Smooth muscle cell (in vitro differentiated cells): ENCODE data around the gene C3orf49. TPM values are rescaled to one million over a fixed set of nuclear protein-coding genes. Genes with fewer than 3 reads are reported as not detected.
A peak's percentile ranks its signal among the peaks of the same experiment; 100 is the strongest.

Experiments
- DNase-seq: peaks from one replicate; lab custom pipeline; 2025; ENCODE audit not compliant: unreplicated experiment; lab: John Stamatoyannopoulos, UW
- H2AFZ ChIP-seq: fragments of 200-600 bp; sonication (generic); 2 replicates; pipeline ENCODE4 v1.6.0; 2016; ENCODE audit warnings: antibody characterized with exemption, low read depth, mild to moderate bottlenecking
- H3F3A ChIP-seq: fragments of 200-600 bp; sonication (generic); 2 replicates; pipeline ENCODE4 v1.6.0; 2017; ENCODE audit warnings: antibody characterized with exemption, low read depth
- H3K27ac ChIP-seq: fragments of 200-600 bp; sonication (generic); 2 replicates; pipeline ENCODE4 v1.5.1; 2016; ENCODE audit warnings: low read depth, mild to moderate bottlenecking
- H3K27me3 ChIP-seq: fragments of 200-600 bp; sonication (generic); 2 replicates; pipeline ENCODE4 v1.6.1; 2016; ENCODE audit warnings: low read depth, mild to moderate bottlenecking
- H3K36me3 ChIP-seq: fragments of 200-600 bp; sonication (generic); 2 replicates; pipeline ENCODE4 v1.5.1; 2016; ENCODE audit warnings: low read depth
- H3K4me1 ChIP-seq: fragments of 200-600 bp; sonication (generic); 2 replicates; pipeline ENCODE4 v1.5.1; 2016; ENCODE audit warnings: low read depth
- H3K4me2 ChIP-seq: fragments of 200-600 bp; sonication (generic); 2 replicates; pipeline ENCODE4 v1.6.0; 2016; ENCODE audit warnings: mild to moderate bottlenecking
- H3K4me3 ChIP-seq: fragments of 200-600 bp; sonication (generic); 2 replicates; pipeline ENCODE4 v1.5.1; 2016; ENCODE audit warnings: mild to moderate bottlenecking
- H3K79me2 ChIP-seq: fragments of 200-600 bp; sonication (generic); 2 replicates; pipeline ENCODE4 v1.6.0; 2016; ENCODE audit warnings: low read depth, mild to moderate bottlenecking
- H3K9ac ChIP-seq: fragments of 200-600 bp; sonication (generic); 2 replicates; pipeline ENCODE4 v1.6.0; 2016; ENCODE audit warnings: low read depth
- H3K9me3 ChIP-seq: fragments of 200-600 bp; sonication (generic); replicated peaks from 2 replicates; pipeline ENCODE4 v1.5.1; 2016; ENCODE audit warnings: low read depth
- H4K20me1 ChIP-seq: fragments of 200-600 bp; sonication (generic); 2 replicates; pipeline ENCODE4 v1.6.0; 2016; ENCODE audit warnings: low read depth
- WGBS: methylation state at CpG from one replicate; pipeline ENCODE4 v1.1.7; 2016; ENCODE audit warnings: low lambda C conversion rate; 5-methylcytosine and 5-hydroxymethylcytosine counted together
- polyA plus RNA-seq: library from polyadenylated mRNA; unstranded; fragments of >200 nt; fragmentation: Nextera tagmentation; extraction: Ambion mirVana; gene quantifications from 2 replicates; pipeline ENCODE4 v1.2.1, GENCODE V29; 2016
- total RNA-seq: library from RNA; depleted of rRNA; stranded (reverse); fragments of >200 nt; gene quantifications from 2 replicates; pipeline ENCODE4 v1.2.3, GENCODE V29; 2014
- TF ChIP-seq, protein P1 (sequence below): fragments of 200-600 bp; sonication (generic); IDR thresholded peaks from 2 replicates; pipeline ENCODE4 v1.5.1; 2017; ENCODE audit warnings: borderline replicate concordance, mild to moderate bottlenecking, antibody characterized with exemption; ENCODE audit not compliant: insufficient read depth, poor library complexity, severe bottlenecking

Gene C3orf49, protein sequence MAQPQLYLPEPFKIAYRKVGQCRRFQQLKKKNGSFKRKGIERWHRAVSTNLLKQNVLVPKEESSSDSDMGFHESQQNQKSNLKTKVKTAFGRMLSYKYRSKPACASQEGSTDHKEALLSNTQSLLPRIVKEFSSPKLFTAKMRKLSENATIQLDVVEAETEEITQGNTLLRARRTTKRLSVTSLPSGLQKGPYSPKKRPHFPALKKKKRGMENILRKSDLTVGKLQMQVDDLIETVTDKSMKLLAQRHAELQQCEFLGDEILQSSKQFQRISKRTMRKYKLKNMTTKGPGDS
- total RNA-seq (not detected in 2 replicates), polyA plus RNA-seq (0.25 TPM in 1 of 2 replicates, not detected in the other)

DNA sequence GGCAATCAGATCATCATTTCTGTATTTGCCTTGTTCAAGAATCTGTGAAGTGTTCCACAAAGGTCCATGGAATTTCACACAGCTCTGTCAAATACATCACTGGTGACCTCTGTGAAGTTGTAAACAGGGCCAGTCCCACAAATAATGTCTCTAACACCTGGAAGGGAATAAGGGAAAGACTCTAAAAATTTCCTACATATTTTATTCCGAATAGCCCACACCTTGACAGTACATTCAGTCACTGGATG is at the start of gene C3orf49:
TSS of gene C3orf49 (plus strand) at position 149 of the 248 bp plus-strand sequence. CDS start 173 bp downstream, outside the sequence.
- TF ChIP-seq, protein P1, sequence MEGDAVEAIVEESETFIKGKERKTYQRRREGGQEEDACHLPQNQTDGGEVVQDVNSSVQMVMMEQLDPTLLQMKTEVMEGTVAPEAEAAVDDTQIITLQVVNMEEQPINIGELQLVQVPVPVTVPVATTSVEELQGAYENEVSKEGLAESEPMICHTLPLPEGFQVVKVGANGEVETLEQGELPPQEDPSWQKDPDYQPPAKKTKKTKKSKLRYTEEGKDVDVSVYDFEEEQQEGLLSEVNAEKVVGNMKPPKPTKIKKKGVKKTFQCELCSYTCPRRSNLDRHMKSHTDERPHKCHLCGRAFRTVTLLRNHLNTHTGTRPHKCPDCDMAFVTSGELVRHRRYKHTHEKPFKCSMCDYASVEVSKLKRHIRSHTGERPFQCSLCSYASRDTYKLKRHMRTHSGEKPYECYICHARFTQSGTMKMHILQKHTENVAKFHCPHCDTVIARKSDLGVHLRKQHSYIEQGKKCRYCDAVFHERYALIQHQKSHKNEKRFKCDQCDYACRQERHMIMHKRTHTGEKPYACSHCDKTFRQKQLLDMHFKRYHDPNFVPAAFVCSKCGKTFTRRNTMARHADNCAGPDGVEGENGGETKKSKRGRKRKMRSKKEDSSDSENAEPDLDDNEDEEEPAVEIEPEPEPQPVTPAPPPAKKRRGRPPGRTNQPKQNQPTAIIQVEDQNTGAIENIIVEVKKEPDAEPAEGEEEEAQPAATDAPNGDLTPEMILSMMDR, result no peak
- no peak within 1 kb of the TSS for H2AFZ ChIP-seq

DNA sequence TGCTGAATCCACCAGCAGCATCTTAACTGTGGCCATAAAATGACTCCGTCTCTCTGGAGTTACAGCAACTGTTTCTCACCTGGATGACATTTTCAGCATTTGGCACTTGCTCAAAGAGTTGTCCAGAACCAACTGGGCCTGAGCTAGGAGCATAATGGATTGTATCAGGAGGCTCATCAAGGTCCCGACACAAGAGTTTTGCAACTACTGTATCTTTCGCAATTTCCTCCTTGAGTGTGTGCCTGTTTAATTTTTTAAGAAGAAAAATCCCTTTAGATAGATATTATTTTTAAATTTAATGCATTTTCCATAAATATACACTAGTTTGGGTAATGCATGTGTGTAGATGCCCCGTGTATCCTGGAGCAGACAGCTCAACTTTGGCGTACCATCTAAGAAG is 44.3 kb upstream of the C3orf49 start:
- H3K27me3 ChIP-seq, result peaks cover 10% of the 10 kb centered on the region
- H3K4me3 ChIP-seq, result no peak overlapping the region
- H3K4me1 ChIP-seq, result no peaks in the 10 kb centered on the region
- no peaks in the 10 kb centered on the region for H3K36me3 ChIP-seq
- H3K27ac ChIP-seq, result no peak overlapping the region
- no peaks in the 10 kb centered on the region for H3K9me3 ChIP-seq
- H3K9ac ChIP-seq, result no peak overlapping the region
- DNase-seq, result no peak
- H4K20me1 ChIP-seq, result no peaks in the 10 kb centered on the region
- H3K4me2 ChIP-seq, result no peak overlapping the region
- TF ChIP-seq, protein P1, result no peak
- H3K79me2 ChIP-seq, result no peaks in the 10 kb centered on the region
- no peaks in the 10 kb centered on the region for H3F3A ChIP-seq
- H2AFZ ChIP-seq, result no peak overlapping the region
- 89% methylated on average over 5 of the region's 5 CpGs for WGBS

More for the DNA sequence above, at the start of gene C3orf49:
- Histone ChIP-seq H3K27ac (no peak within 1 kb of the TSS), H3K4me1 (no peaks in the 10 kb centered on the region), H3K79me2 (no peaks in the 10 kb centered on the region), H3K36me3 (no peaks in the 10 kb centered on the region), H3K27me3 (no peaks in the 10 kb centered on the region), H3K9me3 (no peaks in the 10 kb centered on the region), H4K20me1 (no peaks in the 10 kb centered on the region), H3F3A (no peaks in the 10 kb centered on the region), H3K4me3 (no peak within 1 kb of the TSS), H3K9ac (no peak within 1 kb of the TSS), H3K4me2 (no peak within 1 kb of the TSS)
- WGBS, result 96% methylated on average over 1 of the region's 1 CpG
- no peak for DNase-seq

DNA sequence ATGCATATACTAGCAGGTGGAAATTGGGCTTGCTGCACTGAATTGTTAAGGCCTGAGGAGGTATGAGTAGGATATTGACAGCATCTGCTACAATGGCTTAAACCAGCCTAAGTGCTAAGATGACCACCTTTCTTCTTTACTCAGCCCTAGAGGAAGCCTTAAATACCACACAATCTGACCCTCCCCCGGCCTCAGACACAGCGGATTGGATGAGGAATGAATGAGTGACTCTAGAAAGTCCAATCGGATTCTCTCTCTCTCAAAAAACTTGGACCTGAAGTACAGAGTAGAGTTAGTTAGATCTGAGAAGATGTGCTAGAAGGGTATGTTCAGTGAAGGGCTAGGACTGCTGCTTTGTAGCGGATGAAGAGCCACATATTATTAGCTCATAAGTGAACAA is 39.9 kb upstream of the C3orf49 start:
- TF ChIP-seq, protein P1, result no peak
- Histone ChIP-seq H4K20me1 (no peaks in the 10 kb centered on the region), H3K27ac (no peak overlapping the region), H3K36me3 (no peaks in the 10 kb centered on the region), H3K4me3 (no peak overlapping the region), H3K9me3 (no peaks in the 10 kb centered on the region), H3K27me3 (peaks cover 5% of the 10 kb centered on the region), H3K9ac (no peak overlapping the region), H3F3A (no peaks in the 10 kb centered on the region), H2AFZ (no peak overlapping the region), H3K4me1 (no peaks in the 10 kb centered on the region), H3K4me2 (no peak overlapping the region), H3K79me2 (no peaks in the 10 kb centered on the region)
- WGBS, result 80% methylated on average over 4 of the region's 4 CpGs
- DNase-seq, result no peak

DNA sequence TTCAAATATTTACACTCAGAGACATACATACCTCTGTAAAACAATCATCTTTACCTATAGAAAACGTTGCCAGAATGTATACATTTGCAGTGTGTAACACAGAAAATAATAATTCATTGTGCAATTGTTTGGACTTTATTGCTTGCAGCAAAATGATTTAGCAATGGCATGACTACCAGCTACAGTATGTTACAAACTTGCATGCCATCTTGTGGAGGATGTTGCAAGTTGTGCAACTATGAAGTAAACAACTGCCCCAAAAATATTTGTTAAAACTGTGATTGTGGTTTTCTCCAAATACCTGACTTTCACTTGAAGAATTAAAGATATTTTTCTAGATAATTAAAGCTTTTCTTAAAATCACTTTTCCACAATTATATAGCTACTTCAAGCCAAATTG is 27.1 kb upstream of the C3orf49 start:
- H3K9me3 ChIP-seq, result no peaks in the 10 kb centered on the region
- H2AFZ ChIP-seq, result no peak overlapping the region
- no peak overlapping the region for H3K9ac ChIP-seq
- H3K79me2 ChIP-seq, result no peaks in the 10 kb centered on the region
- H3K4me1 ChIP-seq, result peaks cover 4% of the 10 kb centered on the region
- no peak overlapping the region for H3K27ac ChIP-seq
- H3F3A ChIP-seq, result no peaks in the 10 kb centered on the region
- peaks cover 13% of the 10 kb centered on the region for H3K27me3 ChIP-seq
- TF ChIP-seq, protein P1, result peak; percentile 44
- H3K36me3 ChIP-seq, result no peaks in the 10 kb centered on the region
- no peak for DNase-seq
- WGBS, result 14% methylated on average over 1 of the region's 1 CpG
- H3K4me2 ChIP-seq, result no peak overlapping the region
- H3K4me3 ChIP-seq, result no peak overlapping the region
- H4K20me1 ChIP-seq, result no peaks in the 10 kb centered on the region
